22Rv1 (cell line): ENCODE results near the gene FBXL7.

Experiments
- CTCF ChIP-seq: fragments of 450-650 bp; IDR thresholded peaks from 2 replicates; pipeline ENCODE4 v1.5.1; 2017; ENCODE audit warnings: mild to moderate bottlenecking
- ZFX ChIP-seq: fragments of 450-650 bp; IDR thresholded peaks from 2 replicates; pipeline ENCODE4 v1.6.1; 2017; ENCODE audit warnings: antibody characterized with exemption, borderline replicate concordance

GRCh38 chr5:15951550-15951949, 451.6 kb downstream of the FBXL7 start:
- TF ChIP-seq CTCF (no peak), ZFX (no peak)
